GM19395 (cell line): ENCODE results near the gene FAM222B.
"Not testable (repeated sequence)": the region's sequence is repeated elsewhere in the genome, so short reads cannot be mapped to it uniquely, and the experiment has no call there.

Source experiments
- ATAC-seq: cut with Tn5 transposase; IDR thresholded peaks from one replicate; pipeline ENCODE4 v1.9.1; 2021; ENCODE audit warnings: mild to moderate bottlenecking, moderate library complexity; ENCODE audit not compliant: unreplicated experiment

FAM222B gene

GRCh38 chr17:28843816-28844148 is 1.2 kb upstream of the FAM222B start:
- ATAC-seq = no peak

GRCh38 chr17:28841901-28842281 is 699 bp downstream of the FAM222B start:
- no peak for ATAC-seq

GRCh38 chr17:28839221-28839620 is 3.4 kb downstream of the FAM222B start:
- no peak for ATAC-seq

GRCh38 chr17:28836541-28836940 is 6.0 kb downstream of the FAM222B start:
- not testable (repeated sequence) for ATAC-seq

GRCh38 chr17:28834420-28834819 is 8.2 kb downstream of the FAM222B start:
- no peak for ATAC-seq

GRCh38 chr17:28828294-28829040 is 14.1 kb downstream of the FAM222B start:
- ATAC-seq = no peak

- ATAC-seq = no peak
Measured at GRCh38 chr17:28827672-28828071, 14.9 kb downstream of the FAM222B start.

GRCh38 chr17:28819582-28819981 is 23.0 kb downstream of the FAM222B start:
- no peak for ATAC-seq

- no peak for ATAC-seq
Measured at GRCh38 chr17:28818819-28819221, 23.8 kb downstream of the FAM222B start.

- no peak for ATAC-seq
Measured at GRCh38 chr17:28816540-28816939, 26.1 kb downstream of the FAM222B start.

- ATAC-seq = peak; percentile 20
Measured at GRCh38 chr17:28812748-28813377, 29.7 kb downstream of the FAM222B start.

- ATAC-seq = peak; percentile 96
Measured at GRCh38 chr17:28812091-28812747, 30.4 kb downstream of the FAM222B start.

- ATAC-seq = no peak
Measured at GRCh38 chr17:28811651-28812090, 30.9 kb downstream of the FAM222B start.

- no peak for ATAC-seq
Measured at GRCh38 chr17:28810437-28810836, 32.2 kb downstream of the FAM222B start.

GRCh38 chr17:28807925-28808634 is 34.5 kb downstream of the FAM222B start:
- no peak for ATAC-seq

- no peak for ATAC-seq
Measured at GRCh38 chr17:28796062-28796461, 46.5 kb downstream of the FAM222B start.

- not testable (repeated sequence) for ATAC-seq
Measured at GRCh38 chr17:28794846-28795441, 47.6 kb downstream of the FAM222B start.

GRCh38 chr17:28792877-28793661 is 49.5 kb downstream of the FAM222B start:
- ATAC-seq = no peak

GRCh38 chr17:28788100-28788499 is 54.5 kb downstream of the FAM222B start:
- ATAC-seq = no peak

- no peak for ATAC-seq
Measured at GRCh38 chr17:28783161-28783560, 59.4 kb downstream of the FAM222B start.
